ENCODE measurements around the gene CLN5.

The CLN5 gene

GRCh38 chr13:76974618-76974975 is 17.3 kb upstream of the CLN5 start:
- no peak overlapping the region for H3K4me3 ChIP-seq (ENCODE audit: control insufficient read depth, low read depth, low read length)
- TF ChIP-seq, protein P1, sequence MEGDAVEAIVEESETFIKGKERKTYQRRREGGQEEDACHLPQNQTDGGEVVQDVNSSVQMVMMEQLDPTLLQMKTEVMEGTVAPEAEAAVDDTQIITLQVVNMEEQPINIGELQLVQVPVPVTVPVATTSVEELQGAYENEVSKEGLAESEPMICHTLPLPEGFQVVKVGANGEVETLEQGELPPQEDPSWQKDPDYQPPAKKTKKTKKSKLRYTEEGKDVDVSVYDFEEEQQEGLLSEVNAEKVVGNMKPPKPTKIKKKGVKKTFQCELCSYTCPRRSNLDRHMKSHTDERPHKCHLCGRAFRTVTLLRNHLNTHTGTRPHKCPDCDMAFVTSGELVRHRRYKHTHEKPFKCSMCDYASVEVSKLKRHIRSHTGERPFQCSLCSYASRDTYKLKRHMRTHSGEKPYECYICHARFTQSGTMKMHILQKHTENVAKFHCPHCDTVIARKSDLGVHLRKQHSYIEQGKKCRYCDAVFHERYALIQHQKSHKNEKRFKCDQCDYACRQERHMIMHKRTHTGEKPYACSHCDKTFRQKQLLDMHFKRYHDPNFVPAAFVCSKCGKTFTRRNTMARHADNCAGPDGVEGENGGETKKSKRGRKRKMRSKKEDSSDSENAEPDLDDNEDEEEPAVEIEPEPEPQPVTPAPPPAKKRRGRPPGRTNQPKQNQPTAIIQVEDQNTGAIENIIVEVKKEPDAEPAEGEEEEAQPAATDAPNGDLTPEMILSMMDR (conservative IDR thresholded peaks at IDR 0.05; ENCODE audit: control insufficient read depth, insufficient read depth, low read depth, low read length): no peak
- DNase-seq (ENCODE audit: low read depth): no peak

- no peak overlapping the region for H3K4me3 ChIP-seq (ENCODE audit: control insufficient read depth, low read depth, low read length)
These were observed 16.0 kb upstream of the CLN5 start for GRCh38 chr13:76975863-76976262.

DNA sequence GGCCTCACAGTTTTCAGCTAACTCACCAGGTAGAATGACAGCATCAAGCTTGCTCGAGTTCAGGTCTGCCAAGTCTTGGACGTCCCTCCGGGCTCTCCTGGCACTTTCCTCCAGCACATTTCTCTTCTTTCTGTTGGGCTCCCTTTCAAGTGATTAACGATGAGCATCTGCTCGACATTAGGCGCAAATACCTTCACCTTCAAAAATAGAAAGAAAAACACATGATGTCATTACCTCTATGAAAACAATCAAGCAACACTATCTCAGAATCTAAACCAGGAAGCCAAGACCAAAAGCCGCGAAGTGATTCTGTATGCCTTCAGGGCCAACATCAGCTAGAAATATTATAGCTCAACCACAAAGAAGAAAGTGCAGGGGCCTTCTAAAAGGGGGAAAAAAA is 15.4 kb upstream of the CLN5 start:
- no peak overlapping the region for H3K4me3 ChIP-seq (ENCODE audit: control insufficient read depth, low read depth, low read length)
- TF ChIP-seq, protein P1 (conservative IDR thresholded peaks at IDR 0.05; ENCODE audit: control insufficient read depth, insufficient read depth, low read depth, low read length): no peak
- DNase-seq (ENCODE audit: low read depth): peak; percentile 32

More at GRCh38 chr13:76975863-76976262, 16.0 kb upstream of the CLN5 start:
- TF ChIP-seq, protein P1 (conservative IDR thresholded peaks at IDR 0.05; ENCODE audit: control insufficient read depth, insufficient read depth, low read depth, low read length): no peak
- no peak for DNase-seq (ENCODE audit: low read depth)

GRCh38 chr13:76976929-76977328 is 15.0 kb upstream of the CLN5 start:
- H3K4me3 ChIP-seq (ENCODE audit: control insufficient read depth, low read depth, low read length): no peak overlapping the region
- TF ChIP-seq, protein P1 (conservative IDR thresholded peaks at IDR 0.05; ENCODE audit: control insufficient read depth, insufficient read depth, low read depth, low read length): no peak
- no peak for DNase-seq (ENCODE audit: low read depth)

GRCh38 chr13:76980075-76980718 is 11.7 kb upstream of the CLN5 start:
- H3K4me3 ChIP-seq (ENCODE audit: control insufficient read depth, low read depth, low read length): peak overlapping the region; percentile 33
- TF ChIP-seq, protein P1 (conservative IDR thresholded peaks at IDR 0.05; ENCODE audit: control insufficient read depth, insufficient read depth, low read depth, low read length): peak; percentile 75
- DNase-seq (ENCODE audit: low read depth): peak; percentile 41

GRCh38 chr13:76982061-76982460 is 9.8 kb upstream of the CLN5 start:
- TF ChIP-seq, protein P1 (conservative IDR thresholded peaks at IDR 0.05; ENCODE audit: control insufficient read depth, insufficient read depth, low read depth, low read length): no peak
- DNase-seq (ENCODE audit: low read depth): no peak
- no peak overlapping the region for H3K4me3 ChIP-seq (ENCODE audit: control insufficient read depth, low read depth, low read length)

GRCh38 chr13:76983676-76984075 is 8.2 kb upstream of the CLN5 start:
- TF ChIP-seq, protein P1 (conservative IDR thresholded peaks at IDR 0.05; ENCODE audit: control insufficient read depth, insufficient read depth, low read depth, low read length): no peak
- DNase-seq (ENCODE audit: low read depth): no peak
- H3K4me3 ChIP-seq (ENCODE audit: control insufficient read depth, low read depth, low read length): no peak overlapping the region
